ENCODE results near the gene ATG16L2.

Gene ATG16L2

GRCh38 chr11:72767203-72768062, 46.8 kb upstream of the ATG16L2 start:
- H3K27me3 ChIP-seq (ENCODE audit: insufficient read depth, low read depth), result no peaks in the 10 kb centered on the region
- no peak overlapping the region for H3K4me3 ChIP-seq (IDR thresholded peaks at IDR 0.05; ENCODE audit: insufficient read depth, low read depth, low read length)
- H2AFZ ChIP-seq (ENCODE audit: low read depth), result no peak overlapping the region
- no peak overlapping the region for H3K4me2 ChIP-seq
- no peak overlapping the region for H3K27ac ChIP-seq
- H3K79me2 ChIP-seq (ENCODE audit: insufficient read depth, low read depth), result no peaks in the 10 kb centered on the region
- peaks cover 11% of the 10 kb centered on the region for H3K4me1 ChIP-seq (ENCODE audit: low read depth, poor library complexity, severe bottlenecking)
- no peaks in the 10 kb centered on the region for H4K20me1 ChIP-seq (ENCODE audit: insufficient read depth)
- TF ChIP-seq, protein P1, sequence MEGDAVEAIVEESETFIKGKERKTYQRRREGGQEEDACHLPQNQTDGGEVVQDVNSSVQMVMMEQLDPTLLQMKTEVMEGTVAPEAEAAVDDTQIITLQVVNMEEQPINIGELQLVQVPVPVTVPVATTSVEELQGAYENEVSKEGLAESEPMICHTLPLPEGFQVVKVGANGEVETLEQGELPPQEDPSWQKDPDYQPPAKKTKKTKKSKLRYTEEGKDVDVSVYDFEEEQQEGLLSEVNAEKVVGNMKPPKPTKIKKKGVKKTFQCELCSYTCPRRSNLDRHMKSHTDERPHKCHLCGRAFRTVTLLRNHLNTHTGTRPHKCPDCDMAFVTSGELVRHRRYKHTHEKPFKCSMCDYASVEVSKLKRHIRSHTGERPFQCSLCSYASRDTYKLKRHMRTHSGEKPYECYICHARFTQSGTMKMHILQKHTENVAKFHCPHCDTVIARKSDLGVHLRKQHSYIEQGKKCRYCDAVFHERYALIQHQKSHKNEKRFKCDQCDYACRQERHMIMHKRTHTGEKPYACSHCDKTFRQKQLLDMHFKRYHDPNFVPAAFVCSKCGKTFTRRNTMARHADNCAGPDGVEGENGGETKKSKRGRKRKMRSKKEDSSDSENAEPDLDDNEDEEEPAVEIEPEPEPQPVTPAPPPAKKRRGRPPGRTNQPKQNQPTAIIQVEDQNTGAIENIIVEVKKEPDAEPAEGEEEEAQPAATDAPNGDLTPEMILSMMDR (conservative IDR thresholded peaks at IDR 0.05; ENCODE audit: low read depth, low read length), result no peak
- H3K36me3 ChIP-seq (ENCODE audit: insufficient read depth), result no peaks in the 10 kb centered on the region
- H3K9ac ChIP-seq, result no peak overlapping the region

GRCh38 chr11:72768581-72768980, 45.6 kb upstream of the ATG16L2 start:
- Histone ChIP-seq H3K4me1 (ENCODE audit: low read depth, poor library complexity, severe bottlenecking) (no peaks in the 10 kb centered on the region), H3K27me3 (ENCODE audit: insufficient read depth, low read depth) (no peaks in the 10 kb centered on the region), H3K9ac (no peak overlapping the region), H3K79me2 (ENCODE audit: insufficient read depth, low read depth) (no peaks in the 10 kb centered on the region), H3K4me3 (IDR thresholded peaks at IDR 0.05; ENCODE audit: insufficient read depth, low read depth, low read length) (no peak overlapping the region), H2AFZ (ENCODE audit: low read depth) (no peak overlapping the region), H3K27ac (no peak overlapping the region), H3K4me2 (no peak overlapping the region), H4K20me1 (ENCODE audit: insufficient read depth) (no peaks in the 10 kb centered on the region), H3K36me3 (ENCODE audit: insufficient read depth) (no peaks in the 10 kb centered on the region)
- TF ChIP-seq, protein P1 (conservative IDR thresholded peaks at IDR 0.05; ENCODE audit: low read depth, low read length), result no peak

DNA sequence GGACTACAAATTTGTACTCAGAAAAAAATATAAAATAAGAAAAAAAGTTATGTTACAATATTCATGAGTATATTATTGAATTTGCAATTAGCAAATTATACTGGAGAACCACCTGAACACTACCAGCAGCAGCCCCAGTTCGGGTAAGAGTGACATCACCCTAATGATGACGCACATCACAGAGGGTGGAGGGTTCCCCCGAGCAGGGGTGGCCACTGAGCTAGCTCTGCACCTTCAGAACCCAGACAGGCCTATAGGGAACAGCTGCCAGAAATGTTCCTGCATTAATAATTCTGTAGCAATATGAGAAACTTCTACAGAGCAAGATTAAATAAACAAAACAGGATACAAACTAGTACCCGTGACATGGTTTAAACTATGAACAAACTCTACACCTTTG, 44.5 kb upstream of the ATG16L2 start:
- H3K27me3 ChIP-seq (ENCODE audit: insufficient read depth, low read depth), result no peaks in the 10 kb centered on the region
- H3K36me3 ChIP-seq (ENCODE audit: insufficient read depth), result no peaks in the 10 kb centered on the region
- H3K4me2 ChIP-seq, result no peak overlapping the region
- TF ChIP-seq, protein P1 (conservative IDR thresholded peaks at IDR 0.05; ENCODE audit: low read depth, low read length), result no peak
- H3K79me2 ChIP-seq (ENCODE audit: insufficient read depth, low read depth), result no peaks in the 10 kb centered on the region
- no peak overlapping the region for H3K9ac ChIP-seq
- H4K20me1 ChIP-seq (ENCODE audit: insufficient read depth), result no peaks in the 10 kb centered on the region
- H2AFZ ChIP-seq (ENCODE audit: low read depth), result no peak overlapping the region
- H3K4me3 ChIP-seq (IDR thresholded peaks at IDR 0.05; ENCODE audit: insufficient read depth, low read depth, low read length), result no peak overlapping the region
- no peak overlapping the region for H3K27ac ChIP-seq
- no peaks in the 10 kb centered on the region for H3K4me1 ChIP-seq (ENCODE audit: low read depth, poor library complexity, severe bottlenecking)

DNA sequence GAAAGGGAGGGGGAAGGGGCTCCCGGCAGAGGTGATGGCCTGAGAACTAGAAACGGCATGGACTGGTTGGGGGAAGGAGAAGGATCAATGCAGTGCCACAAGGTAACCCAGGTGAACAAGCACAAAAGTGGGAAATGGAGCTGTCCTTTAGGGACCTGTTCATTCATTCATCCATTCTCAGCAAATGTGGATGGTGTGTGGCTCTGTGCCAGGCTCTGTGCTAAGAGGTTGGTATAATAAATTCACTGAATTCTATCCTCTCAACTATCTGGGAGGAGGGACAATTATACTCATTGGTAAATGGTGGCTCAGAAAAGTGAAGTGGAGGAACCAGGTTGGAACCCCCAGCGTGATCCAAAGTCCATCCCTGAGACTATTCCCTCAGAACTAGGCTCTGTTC, 43.4 kb upstream of the ATG16L2 start:
- TF ChIP-seq, protein P1 (conservative IDR thresholded peaks at IDR 0.05; ENCODE audit: low read depth, low read length), result no peak
- no peak overlapping the region for H3K27ac ChIP-seq
- no peaks in the 10 kb centered on the region for H3K4me1 ChIP-seq (ENCODE audit: low read depth, poor library complexity, severe bottlenecking)
- no peaks in the 10 kb centered on the region for H3K36me3 ChIP-seq (ENCODE audit: insufficient read depth)
- no peaks in the 10 kb centered on the region for H4K20me1 ChIP-seq (ENCODE audit: insufficient read depth)
- no peak overlapping the region for H2AFZ ChIP-seq (ENCODE audit: low read depth)
- H3K9ac ChIP-seq, result no peak overlapping the region
- H3K4me3 ChIP-seq (IDR thresholded peaks at IDR 0.05; ENCODE audit: insufficient read depth, low read depth, low read length), result no peak overlapping the region
- H3K4me2 ChIP-seq, result no peak overlapping the region
- no peaks in the 10 kb centered on the region for H3K79me2 ChIP-seq (ENCODE audit: insufficient read depth, low read depth)
- H3K27me3 ChIP-seq (ENCODE audit: insufficient read depth, low read depth), result no peaks in the 10 kb centered on the region

All from KMS-11 (cell line).